ENCODE results near the gene FAM234B.

DNA sequence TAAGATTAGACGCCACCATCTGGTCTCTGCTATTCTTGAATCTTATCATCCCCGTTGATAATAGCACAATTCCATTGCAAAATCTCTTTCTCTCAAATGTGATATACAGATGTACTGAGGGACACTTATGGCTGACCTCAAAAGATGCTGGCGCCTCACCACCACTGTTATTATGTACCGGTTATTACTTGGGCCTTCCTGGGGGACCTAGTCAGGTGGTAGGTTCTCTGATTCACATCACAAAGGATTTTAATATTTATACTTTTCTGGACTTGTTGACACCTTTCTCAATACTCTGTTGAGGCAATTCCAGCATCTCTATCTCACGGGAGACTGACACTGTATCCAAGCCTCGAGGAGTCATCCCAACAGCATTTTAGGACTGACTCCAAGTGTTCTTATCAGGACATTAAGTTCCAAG, 21.3 kb upstream of the FAM234B start:
- no peak for TF ChIP-seq POLR2AphosphoS5 (IDR thresholded peaks at IDR 0.05)
- no peak for TF ChIP-seq POLR2A (IDR thresholded peaks at IDR 0.05)

Data from sigmoid colon (tissue), 4 donors.